GM18520 (cell line): ENCODE measurements around the gene BCO1.

Experiments used
- ATAC-seq: cut with Tn5 transposase; IDR thresholded peaks from one replicate; pipeline ENCODE4 v1.9.1; 2021; ENCODE audit not compliant: unreplicated experiment

The BCO1 gene

DNA sequence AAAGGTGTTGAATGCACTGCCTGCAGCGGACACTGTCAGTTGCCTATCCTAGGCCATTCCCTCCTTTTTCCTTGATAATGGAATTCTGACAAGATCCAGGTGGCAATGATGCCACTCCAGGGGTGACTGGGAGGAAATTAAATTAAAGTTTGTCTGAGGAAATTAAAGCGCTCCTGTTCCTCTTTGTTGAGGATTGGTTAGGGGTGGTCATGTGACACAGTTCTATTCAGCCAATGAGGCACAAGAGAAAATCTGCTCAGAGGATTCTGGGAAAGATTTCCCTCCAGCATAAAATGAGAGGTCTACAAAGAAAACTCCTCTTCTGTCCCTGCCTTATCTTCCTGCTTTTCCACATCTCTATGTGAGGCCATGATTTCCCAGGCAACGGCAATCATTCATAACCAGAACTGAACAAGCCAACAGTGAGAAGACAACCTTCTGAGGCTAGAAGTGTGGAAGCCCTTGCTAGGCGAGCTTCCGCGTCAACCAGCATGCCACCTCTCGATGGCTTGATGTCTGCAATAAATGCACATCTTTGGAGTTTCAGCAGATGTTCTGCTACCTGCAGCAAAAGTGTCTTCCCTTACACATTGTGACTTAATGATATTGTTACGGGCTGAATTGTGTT is 5.6 kb upstream of the BCO1 start:
- ATAC-seq = no peak

GRCh38 chr16:81237282-81237681 is 1.2 kb upstream of the BCO1 start:
- no peak for ATAC-seq

DNA sequence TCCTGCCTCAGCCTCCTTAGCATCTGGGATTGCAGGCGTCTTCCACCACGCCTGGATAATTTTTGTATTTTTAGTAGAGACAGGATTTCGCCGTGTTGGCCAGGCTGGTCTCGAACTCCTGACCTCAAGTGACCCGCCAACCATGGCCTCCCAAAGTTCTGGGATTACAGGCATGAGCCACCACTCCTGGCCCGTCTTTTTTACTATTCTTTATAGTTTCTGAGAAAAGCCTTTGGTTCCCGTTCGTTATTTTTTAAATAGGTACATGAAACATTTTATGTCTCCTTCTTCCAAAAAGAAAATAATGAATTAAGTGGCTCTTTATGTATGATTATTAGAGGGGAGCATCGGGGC is 570 bp upstream of the BCO1 start:
- no peak for ATAC-seq

DNA sequence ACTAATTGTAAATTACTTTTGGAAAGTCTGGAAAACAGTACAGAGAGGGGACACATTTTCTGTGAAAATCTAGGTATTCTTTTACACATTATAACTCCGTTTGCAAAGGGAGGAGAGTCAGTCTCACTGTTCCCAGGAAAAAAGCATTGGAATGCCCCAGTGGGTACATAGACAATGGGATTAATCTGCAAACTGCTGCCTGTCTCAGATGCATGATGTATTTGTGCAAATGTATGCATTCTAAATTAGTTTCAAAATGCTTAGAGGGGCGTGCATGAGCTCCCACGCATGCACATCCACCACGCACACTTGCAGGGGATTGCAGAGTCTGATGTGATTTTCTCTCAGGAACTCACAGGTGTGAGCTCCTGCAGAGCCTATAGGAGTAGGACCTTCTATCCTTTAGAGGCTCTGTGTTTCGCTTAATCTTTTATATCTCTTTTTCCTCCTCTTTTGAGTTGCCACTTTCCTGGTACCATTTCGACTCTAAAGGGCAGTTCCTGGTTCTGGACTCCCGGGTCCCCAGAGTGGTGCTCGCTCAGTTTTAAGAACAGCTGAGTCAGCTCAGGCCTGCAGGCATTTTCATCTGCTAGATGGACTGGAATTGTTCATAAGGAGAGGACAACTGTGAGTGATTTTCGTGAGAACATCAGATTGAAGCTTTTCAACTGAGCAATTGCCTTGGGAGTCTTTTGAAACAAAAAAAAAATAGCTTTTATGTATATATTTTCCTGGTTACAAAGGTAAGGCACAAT is 1.1 kb downstream of the BCO1 start:
- no peak for ATAC-seq

GRCh38 chr16:81241706-81242105 is 3.2 kb downstream of the BCO1 start:
- no peak for ATAC-seq

DNA sequence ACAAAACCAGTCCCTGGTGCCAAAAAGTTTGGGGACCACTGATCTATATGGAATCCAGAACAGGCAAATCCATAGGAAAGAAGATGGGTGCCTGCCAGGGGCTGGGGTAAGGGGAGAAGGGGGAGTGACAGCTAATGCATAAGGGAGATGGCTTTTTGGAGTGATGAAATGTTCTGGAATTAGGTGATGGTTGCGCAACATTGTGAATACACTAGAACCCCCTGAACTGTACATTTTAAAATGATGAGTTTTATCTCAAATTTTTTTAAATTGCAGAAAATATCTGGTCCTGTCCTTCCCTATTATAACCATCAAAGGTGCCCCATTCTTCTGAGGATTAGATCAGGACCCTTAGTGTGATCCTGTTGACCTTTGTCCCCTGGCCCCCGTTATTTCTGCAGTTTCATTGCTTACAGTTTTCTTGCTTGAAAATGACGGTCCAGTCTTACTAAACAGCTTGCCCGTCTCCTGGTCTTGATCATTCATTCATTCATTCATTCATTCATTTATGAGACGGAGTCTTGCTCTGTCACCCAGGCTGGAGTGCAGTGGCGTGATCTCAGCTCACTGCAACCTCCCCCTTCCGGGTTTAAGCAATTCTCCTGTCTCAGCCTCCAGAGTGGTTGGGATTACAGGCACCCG is 4.6 kb downstream of the BCO1 start:
- ATAC-seq = no peak

DNA sequence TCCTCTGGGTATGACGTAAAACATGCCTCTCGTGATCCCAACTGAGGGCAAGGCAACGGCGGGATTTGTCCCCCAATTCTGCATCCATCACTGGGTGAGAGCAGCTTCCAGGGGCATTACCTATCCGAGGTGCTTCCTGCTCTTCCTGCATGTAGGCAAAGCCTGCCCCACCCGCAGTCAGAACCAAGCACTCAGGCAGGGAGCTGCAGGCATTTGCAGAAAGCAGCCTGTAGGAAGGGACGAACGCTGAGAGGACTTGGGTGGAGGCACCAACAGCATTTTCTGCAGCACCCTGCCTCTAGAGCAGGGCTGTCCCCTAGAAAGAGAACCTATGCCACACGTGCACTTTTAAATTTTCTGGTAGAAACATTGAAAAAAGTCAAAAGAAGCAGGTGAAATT is 5.5 kb downstream of the BCO1 start:
- no peak for ATAC-seq

GRCh38 chr16:81251871-81252270 is 13.4 kb downstream of the BCO1 start:
- ATAC-seq = no peak

DNA sequence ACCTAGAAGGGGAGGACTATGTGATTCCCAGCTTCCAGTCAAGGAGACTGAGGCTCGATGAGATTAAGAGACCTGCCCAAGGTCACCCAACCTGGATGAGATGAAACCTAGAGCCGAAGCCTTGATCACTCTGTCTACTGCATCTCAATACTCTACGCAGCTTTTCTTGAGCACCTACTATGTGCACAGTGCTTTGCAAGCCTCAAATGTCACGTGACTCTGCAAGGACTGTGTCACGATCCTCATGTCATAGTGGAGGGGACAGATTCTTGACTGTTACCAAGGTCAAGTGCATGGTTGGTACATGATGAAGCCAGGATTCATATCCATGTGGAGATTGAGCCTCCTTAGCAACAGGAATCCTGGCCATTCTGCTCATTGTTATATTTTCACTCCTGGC is 14.7 kb downstream of the BCO1 start:
- ATAC-seq = no peak

GRCh38 chr16:81254922-81255526 is 16.5 kb downstream of the BCO1 start:
- ATAC-seq = no peak

DNA sequence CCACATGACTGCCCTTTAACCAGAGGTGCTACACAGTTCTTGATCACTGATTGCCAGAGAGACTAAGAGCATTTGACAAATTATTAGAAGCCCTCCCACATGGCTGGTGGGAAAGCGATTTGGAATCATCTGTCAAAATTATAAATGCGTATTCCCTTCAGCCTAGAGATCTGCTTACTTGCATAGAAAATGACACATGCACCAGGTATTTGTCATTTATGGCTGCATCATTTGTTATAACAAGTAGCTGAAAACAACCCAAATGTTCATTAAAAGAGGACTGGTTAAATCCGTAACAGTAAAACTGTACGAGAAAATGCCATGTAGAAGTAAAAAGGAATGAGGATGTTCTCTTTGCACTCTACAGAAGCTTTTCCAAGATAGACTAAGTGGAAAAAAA is 21.4 kb downstream of the BCO1 start:
- no peak for ATAC-seq

DNA sequence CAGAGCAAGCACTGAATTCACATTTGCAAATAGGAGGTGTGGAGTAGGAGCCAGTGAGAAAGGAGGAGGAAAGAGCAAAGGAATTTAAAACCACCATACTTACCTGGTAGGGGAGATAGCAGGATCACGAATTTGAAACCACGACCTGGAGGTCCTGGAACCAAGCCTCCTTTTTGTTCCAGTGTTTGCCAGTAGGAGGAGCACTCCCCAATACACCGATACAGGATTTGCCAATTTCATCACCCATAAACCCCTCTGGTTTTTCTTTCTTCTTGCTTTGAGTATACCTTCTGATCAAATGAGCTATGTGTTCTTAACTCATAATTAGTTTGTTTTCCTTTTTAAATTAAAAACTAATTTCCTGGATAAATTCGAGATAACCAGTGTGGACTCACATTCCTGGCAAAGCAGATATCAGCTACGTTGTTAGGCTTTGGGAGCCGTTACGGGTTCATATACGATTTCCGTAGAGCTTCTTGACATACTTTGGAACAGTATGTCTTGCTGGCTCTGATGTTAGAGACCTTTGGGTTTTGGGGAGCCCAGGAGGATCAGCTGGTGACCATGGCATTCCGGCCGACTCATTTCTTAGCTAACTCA is 22.7 kb downstream of the BCO1 start:
- no peak for ATAC-seq

GRCh38 chr16:81263470-81264220 is 25.2 kb downstream of the BCO1 start:
- ATAC-seq = no peak

DNA sequence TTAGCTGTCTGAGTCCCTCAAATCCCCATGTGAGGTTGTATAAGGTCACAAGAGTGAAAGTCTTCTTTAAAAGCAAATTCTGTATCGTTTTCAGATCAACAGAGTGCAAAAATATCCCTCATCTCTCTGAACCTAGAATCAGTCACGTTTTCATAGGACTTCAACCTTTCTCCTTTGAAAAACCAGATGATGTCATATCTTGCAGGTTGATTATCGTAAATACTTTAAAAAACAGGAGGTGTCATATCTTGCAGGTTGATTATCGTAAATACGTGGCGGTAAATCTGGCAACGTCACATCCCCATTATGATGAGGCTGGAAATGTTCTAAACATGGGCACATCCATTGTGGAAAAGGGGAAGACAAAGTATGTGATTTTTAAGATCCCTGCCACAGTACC is 25.9 kb downstream of the BCO1 start:
- no peak for ATAC-seq

DNA sequence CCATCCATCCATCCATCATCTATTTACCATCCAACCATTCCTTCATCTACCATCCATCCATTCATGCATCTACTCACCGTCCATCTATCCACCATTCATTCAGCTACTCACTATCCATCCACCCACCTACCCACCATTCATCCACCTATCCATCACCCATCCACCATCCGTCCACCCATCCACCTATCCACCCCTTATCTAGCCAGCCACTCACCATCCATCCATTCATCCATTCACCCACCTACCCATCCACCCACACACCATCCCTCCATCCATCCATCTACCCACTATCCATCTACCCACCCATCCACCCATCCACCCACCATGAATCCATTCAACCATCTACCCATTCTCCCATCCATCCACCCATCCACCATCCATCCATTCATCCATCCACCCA is 26.6 kb downstream of the BCO1 start:
- ATAC-seq = no peak

GRCh38 chr16:81265658-81266451 is 27.4 kb downstream of the BCO1 start:
- ATAC-seq = no peak

- ATAC-seq = no peak
Observed at GRCh38 chr16:81266680-81267095, 28.2 kb downstream of the BCO1 start.

- ATAC-seq = no peak
Observed at GRCh38 chr16:81268509-81268908, 30.0 kb downstream of the BCO1 start.

DNA sequence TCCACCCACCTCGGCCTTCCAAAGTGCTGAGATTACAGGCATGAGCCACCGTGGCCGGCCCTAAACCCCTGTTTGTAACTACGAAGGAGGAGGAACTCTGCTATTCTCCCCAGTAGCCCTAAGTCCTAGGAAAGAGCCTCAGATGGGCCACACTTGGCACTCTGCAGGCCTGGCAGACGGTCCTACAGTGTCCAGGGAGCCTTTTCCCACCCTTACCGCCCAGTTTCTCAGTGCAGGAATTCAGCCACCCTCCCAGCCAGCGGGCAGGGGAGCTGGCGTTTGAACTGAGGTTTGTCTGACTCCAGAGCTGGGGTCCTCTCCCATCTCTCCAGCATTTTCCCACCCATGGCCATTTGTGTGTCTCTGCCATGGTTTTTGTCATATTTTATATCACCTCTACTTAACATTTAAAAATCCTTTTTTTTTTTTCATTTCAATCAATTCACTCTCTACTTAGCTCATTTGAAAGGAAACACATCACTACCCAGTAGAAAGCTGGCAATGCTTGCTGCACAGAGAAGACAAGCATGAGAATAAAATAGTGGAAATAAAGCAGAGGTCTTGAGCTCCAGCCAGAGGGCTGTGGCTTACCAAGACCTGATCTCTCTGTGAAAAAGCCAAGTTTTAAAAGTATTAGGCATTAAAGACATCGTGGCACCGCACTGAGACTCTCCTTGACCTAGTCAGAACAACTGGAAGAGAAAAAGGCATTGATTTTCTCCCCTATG is 34.9 kb downstream of the BCO1 start:
- no peak for ATAC-seq
